ENCODE data around the gene CEMIP.

CEMIP gene

GRCh38 chr15:80766275-80766674 is 12.9 kb upstream of the CEMIP start:
- H3K27me3 ChIP-seq (ENCODE audit: insufficient read depth, low read length, poor library complexity, severe bottlenecking), result no peaks in the 10 kb centered on the region
- H3K4me2 ChIP-seq (ENCODE audit: low read depth, low read length, poor library complexity, severe bottlenecking), result no peak overlapping the region
- TF ChIP-seq EZH2phosphoT487 (IDR thresholded peaks at IDR 0.05; ENCODE audit: borderline replicate concordance) (no peak), CTCF (conservative IDR thresholded peaks at IDR 0.05; ENCODE audit: low read length) (no peak)
- H3K9ac ChIP-seq (ENCODE audit: low read depth, low read length, poor library complexity, severe bottlenecking), result no peak overlapping the region
- no peaks in the 10 kb centered on the region for H3K9me2 ChIP-seq (replicated peaks; ENCODE audit: low read depth, low read length)
- no peaks in the 10 kb centered on the region for H4K20me1 ChIP-seq (ENCODE audit: insufficient read depth, low read length, poor library complexity, severe bottlenecking)
- no peak overlapping the region for H3K4me3 ChIP-seq (ENCODE audit: low read length, poor library complexity, severe bottlenecking)
- H3F3A ChIP-seq (ENCODE audit: low read depth), result no peaks in the 10 kb centered on the region
- H3K79me2 ChIP-seq (ENCODE audit: insufficient read depth, low read length), result no peaks in the 10 kb centered on the region
- no peaks in the 10 kb centered on the region for H3K36me3 ChIP-seq (ENCODE audit: insufficient read depth, low read length)
- no peak overlapping the region for H2AFZ ChIP-seq (ENCODE audit: low read length)
- no peaks in the 10 kb centered on the region for H3K9me3 ChIP-seq (ENCODE audit: insufficient read depth, low read depth, low read length)
- H3K4me1 ChIP-seq (ENCODE audit: insufficient read depth, low read length, poor library complexity, severe bottlenecking), result no peaks in the 10 kb centered on the region

GRCh38 chr15:80768158-80768557 is 11.0 kb upstream of the CEMIP start:
- no peak for TF ChIP-seq EZH2phosphoT487 (IDR thresholded peaks at IDR 0.05; ENCODE audit: borderline replicate concordance)
- no peak for TF ChIP-seq CTCF (conservative IDR thresholded peaks at IDR 0.05; ENCODE audit: low read length)
- Histone ChIP-seq H2AFZ (ENCODE audit: low read length) (no peak overlapping the region), H3K9me3 (ENCODE audit: insufficient read depth, low read depth, low read length) (no peaks in the 10 kb centered on the region), H3K4me1 (ENCODE audit: insufficient read depth, low read length, poor library complexity, severe bottlenecking) (no peaks in the 10 kb centered on the region), H3K4me2 (ENCODE audit: low read depth, low read length, poor library complexity, severe bottlenecking) (no peak overlapping the region), H3K79me2 (ENCODE audit: insufficient read depth, low read length) (no peaks in the 10 kb centered on the region), H3K27me3 (ENCODE audit: insufficient read depth, low read length, poor library complexity, severe bottlenecking) (no peaks in the 10 kb centered on the region), H4K20me1 (ENCODE audit: insufficient read depth, low read length, poor library complexity, severe bottlenecking) (no peaks in the 10 kb centered on the region), H3K4me3 (ENCODE audit: low read length, poor library complexity, severe bottlenecking) (no peak overlapping the region), H3F3A (ENCODE audit: low read depth) (no peaks in the 10 kb centered on the region), H3K9ac (ENCODE audit: low read depth, low read length, poor library complexity, severe bottlenecking) (no peak overlapping the region), H3K36me3 (ENCODE audit: insufficient read depth, low read length) (no peaks in the 10 kb centered on the region), H3K9me2 (replicated peaks; ENCODE audit: low read depth, low read length) (no peaks in the 10 kb centered on the region)

- H3K9me3 ChIP-seq (ENCODE audit: insufficient read depth, low read depth, low read length), result no peaks in the 10 kb centered on the region
- no peak overlapping the region for H3K4me2 ChIP-seq (ENCODE audit: low read depth, low read length, poor library complexity, severe bottlenecking)
- H3K79me2 ChIP-seq (ENCODE audit: insufficient read depth, low read length), result no peaks in the 10 kb centered on the region
- H3K27me3 ChIP-seq (ENCODE audit: insufficient read depth, low read length, poor library complexity, severe bottlenecking), result no peaks in the 10 kb centered on the region
- TF ChIP-seq CTCF (conservative IDR thresholded peaks at IDR 0.05; ENCODE audit: low read length), result no peak
- TF ChIP-seq EZH2phosphoT487 (IDR thresholded peaks at IDR 0.05; ENCODE audit: borderline replicate concordance), result no peak
- H3F3A ChIP-seq (ENCODE audit: low read depth), result no peaks in the 10 kb centered on the region
- no peaks in the 10 kb centered on the region for H3K4me1 ChIP-seq (ENCODE audit: insufficient read depth, low read length, poor library complexity, severe bottlenecking)
- H3K9me2 ChIP-seq (replicated peaks; ENCODE audit: low read depth, low read length), result no peaks in the 10 kb centered on the region
- no peaks in the 10 kb centered on the region for H4K20me1 ChIP-seq (ENCODE audit: insufficient read depth, low read length, poor library complexity, severe bottlenecking)
- no peaks in the 10 kb centered on the region for H3K36me3 ChIP-seq (ENCODE audit: insufficient read depth, low read length)
- no peak overlapping the region for H2AFZ ChIP-seq (ENCODE audit: low read length)
- no peak overlapping the region for H3K4me3 ChIP-seq (ENCODE audit: low read length, poor library complexity, severe bottlenecking)
- no peak overlapping the region for H3K9ac ChIP-seq (ENCODE audit: low read depth, low read length, poor library complexity, severe bottlenecking)
Observed at GRCh38 chr15:80769153-80769828, 9.9 kb upstream of the CEMIP start.

All from Loucy (cell line).